GM10248 (cell line): ENCODE data around the gene MROH2A.

Experiments
- CTCF ChIA-PET: fragments of 300-600 bp; sonication (Branson Sonifier 250); formaldehyde crosslinking; extraction: SDS; loops from one replicate; lab custom pipeline; 2021; ENCODE audit warnings: antibody characterized with exemption; lab: Yijun Ruan, JAX
- POLR2A ChIA-PET: fragments of 350-650 bp; sonication (Branson Sonifier 250); formaldehyde crosslinking; extraction: SDS; loops from one replicate; lab custom pipeline; 2020; ENCODE audit warnings: antibody characterized with exemption; lab: Yijun Ruan, JAX
- DNase-seq: peaks from one replicate; pipeline ENCODE4 v3.0.0; 2012; ENCODE audit errors: extremely low spot score
- CTCF ChIP-seq: IDR thresholded peaks from 2 replicates; pipeline ENCODE4 v1.5.1; 2012; ENCODE audit warnings: mild to moderate bottlenecking, low read depth; ENCODE audit errors: extremely low read depth, missing control alignments, control extremely low read depth

The MROH2A gene

DNA sequence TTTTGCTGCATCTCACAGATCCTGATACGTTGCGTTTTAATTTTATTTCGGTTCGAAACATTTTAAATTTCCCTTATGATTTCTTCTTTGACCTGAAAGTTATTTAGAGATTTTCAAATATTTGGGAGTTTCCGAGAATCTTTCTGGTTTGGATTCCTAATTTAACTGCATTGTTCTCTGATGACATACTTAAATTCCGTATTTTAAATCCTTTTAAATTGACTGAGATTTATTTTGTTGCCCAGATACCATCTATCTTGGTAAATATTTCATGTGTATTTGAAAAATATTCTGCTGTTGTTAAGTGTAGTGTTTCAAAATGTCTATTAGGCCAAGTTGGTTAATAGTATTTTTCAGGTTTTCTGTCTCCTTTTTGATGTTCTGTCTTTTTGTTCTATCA, 37.7 kb downstream of the MROH2A start:
- POLR2A ChIA-PET: no interaction called here
- CTCF ChIA-PET: no interaction called here
- TF ChIP-seq CTCF: no peak
- DNase-seq: no peak

DNA sequence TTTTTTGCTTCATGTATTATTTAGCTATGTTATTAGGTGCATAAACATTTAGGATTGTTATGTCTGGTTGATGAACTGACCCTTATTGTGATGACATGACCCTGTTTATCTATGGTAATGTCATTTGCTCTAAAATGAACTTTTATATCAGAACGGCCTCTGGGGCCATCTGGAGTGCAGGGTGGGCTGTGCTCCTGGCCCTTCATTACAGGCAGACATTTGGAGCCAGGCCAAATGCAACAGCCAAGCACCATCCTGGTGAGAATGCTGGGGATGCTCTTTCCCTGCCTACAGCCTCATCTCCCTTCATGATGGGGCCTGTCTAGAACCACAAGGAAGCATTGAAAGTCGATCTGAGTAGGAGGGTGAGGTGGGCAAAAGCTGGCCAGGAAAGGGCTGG, 38.2 kb downstream of the MROH2A start:
- POLR2A ChIA-PET: no interaction called here
- CTCF ChIA-PET: no interaction called here
- TF ChIP-seq CTCF: no peak
- no peak for DNase-seq

- ChIA-PET POLR2A (no interaction called here), CTCF (no interaction called here)
- DNase-seq: no peak
- no peak for TF ChIP-seq CTCF
Measured at GRCh38 chr2:233816771-233817170, 38.6 kb downstream of the MROH2A start.

GRCh38 chr2:233817361-233817911, 39.3 kb downstream of the MROH2A start:
- no peak for TF ChIP-seq CTCF
- DNase-seq: no peak
- CTCF ChIA-PET: no interaction called here
- POLR2A ChIA-PET: no interaction called here

DNA sequence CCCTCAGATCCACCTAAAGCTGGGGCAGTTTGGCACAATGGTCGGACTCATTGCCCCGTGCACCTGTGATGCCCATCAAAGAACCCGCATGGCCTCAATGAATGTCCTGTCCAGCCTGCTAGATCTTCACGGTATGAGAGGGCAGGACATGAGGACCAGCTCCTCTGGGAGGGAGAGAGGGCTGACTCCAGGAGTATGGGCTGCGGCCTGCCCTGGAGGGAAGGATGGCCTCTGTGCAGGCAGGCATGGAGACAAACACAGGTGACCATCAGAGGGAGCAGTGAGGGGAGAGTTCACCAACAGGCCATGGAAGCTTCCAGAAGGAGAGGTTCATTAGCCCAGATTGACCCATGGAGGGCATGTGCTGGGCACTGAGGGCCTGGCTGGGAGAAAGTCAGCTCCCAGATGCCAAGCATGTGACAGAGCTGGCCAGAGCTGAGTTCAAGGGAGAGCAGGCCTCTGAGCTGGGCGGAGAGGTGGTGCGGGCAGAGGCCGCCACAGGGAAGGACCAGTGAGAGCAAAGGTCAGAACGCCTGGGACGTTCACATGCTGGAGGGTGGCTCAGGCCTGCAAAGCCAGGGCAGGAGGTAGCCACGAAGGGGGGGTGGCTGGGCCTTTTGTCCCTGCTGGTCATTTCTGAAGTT, 40.0 kb downstream of the MROH2A start:
- ChIA-PET POLR2A (no interaction called here), CTCF (interaction anchor here (1.1 kb wide), 1 partner anchor 39 kb away, joined by 3 read pairs; no protein-coding TSS in a partner anchor)
- DNase-seq: no peak
- no peak for TF ChIP-seq CTCF

GRCh38 chr2:233818639-233819621, 40.8 kb downstream of the MROH2A start:
- no peak for TF ChIP-seq CTCF
- ChIA-PET CTCF (interaction anchor here (1.1 to 1.6 kb wide), 2 partner anchors 29 to 38 kb away, joined by 3 read pairs; no protein-coding TSS in a partner anchor), POLR2A (no interaction called here)
- no peak for DNase-seq
